ENCODE measurements around the gene SLC25A1. TPM values are rescaled to one million over a fixed set of nuclear protein-coding genes. Genes with fewer than 3 reads are reported as not detected.
A peak's percentile ranks its signal among the peaks of the same experiment; 100 is the strongest.

SLC25A1 gene
- total RNA-seq, 1 experiment from 2014 or later = 162 TPM

DNA sequence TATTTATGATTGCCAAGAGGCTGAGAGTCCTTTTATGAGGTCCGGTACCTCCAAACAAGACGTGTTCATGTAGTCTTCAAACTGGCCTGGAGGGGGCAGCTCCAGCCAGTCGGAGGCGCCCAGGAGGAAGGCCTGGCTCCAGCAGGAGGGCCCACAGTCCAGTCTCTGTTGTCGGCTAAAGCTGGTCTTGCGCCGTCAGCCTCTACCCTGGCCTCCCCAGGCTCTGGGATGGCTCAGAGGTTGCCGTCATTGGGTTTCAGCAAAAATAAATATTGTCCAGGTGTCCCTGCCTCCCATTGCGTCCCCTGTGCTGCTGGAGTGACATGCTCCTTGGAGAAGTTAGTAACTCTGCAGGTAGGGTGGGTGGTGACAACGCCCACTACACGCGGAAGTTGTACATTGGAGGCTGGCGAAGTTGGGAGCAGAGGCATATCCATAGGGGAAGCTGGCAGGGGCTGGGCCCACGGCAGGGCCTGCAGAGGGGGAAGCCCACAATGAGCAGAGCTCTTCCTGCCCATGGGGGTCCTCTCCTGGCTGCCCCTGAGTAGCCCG, 1.0 kb upstream of the SLC25A1 start:
- peak overlapping the region; percentile 81 for H3K27ac ChIP-seq (ENCODE audit: low read length)
- DNase-seq (ENCODE audit: low read depth, low spot score) (peak; percentile 43), ATAC-seq (peak; percentile 67)
- in situ Hi-C loops (cut with HindIII; ENCODE audit: low pct_unique_long_range_greater_than_20kb, low sequenced_read_pairs) (no loop called here), intact Hi-C loops (cut with micrococcal nuclease; ENCODE audit: unreplicated experiment) (no loop called here)
- no peaks in the 10 kb centered on the region for H3K27me3 ChIP-seq (ENCODE audit: control insufficient read depth, insufficient read depth, low read length)
- POLR2A ChIA-PET = interaction anchor here (0.6 kb wide), 1 partner anchor 156 kb away, joined by 7 read pairs; no protein-coding TSS in a partner anchor
- peak overlapping the region; percentile 66 to 70 for H3K4me3 ChIP-seq (ENCODE audit: low read depth in 2 of 2, low read length in 2 of 2)
- TF ChIP-seq, protein P1, sequence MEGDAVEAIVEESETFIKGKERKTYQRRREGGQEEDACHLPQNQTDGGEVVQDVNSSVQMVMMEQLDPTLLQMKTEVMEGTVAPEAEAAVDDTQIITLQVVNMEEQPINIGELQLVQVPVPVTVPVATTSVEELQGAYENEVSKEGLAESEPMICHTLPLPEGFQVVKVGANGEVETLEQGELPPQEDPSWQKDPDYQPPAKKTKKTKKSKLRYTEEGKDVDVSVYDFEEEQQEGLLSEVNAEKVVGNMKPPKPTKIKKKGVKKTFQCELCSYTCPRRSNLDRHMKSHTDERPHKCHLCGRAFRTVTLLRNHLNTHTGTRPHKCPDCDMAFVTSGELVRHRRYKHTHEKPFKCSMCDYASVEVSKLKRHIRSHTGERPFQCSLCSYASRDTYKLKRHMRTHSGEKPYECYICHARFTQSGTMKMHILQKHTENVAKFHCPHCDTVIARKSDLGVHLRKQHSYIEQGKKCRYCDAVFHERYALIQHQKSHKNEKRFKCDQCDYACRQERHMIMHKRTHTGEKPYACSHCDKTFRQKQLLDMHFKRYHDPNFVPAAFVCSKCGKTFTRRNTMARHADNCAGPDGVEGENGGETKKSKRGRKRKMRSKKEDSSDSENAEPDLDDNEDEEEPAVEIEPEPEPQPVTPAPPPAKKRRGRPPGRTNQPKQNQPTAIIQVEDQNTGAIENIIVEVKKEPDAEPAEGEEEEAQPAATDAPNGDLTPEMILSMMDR (IDR thresholded peaks at IDR 0.05) = peak; percentile 84
- TF ChIP-seq, protein P2, sequence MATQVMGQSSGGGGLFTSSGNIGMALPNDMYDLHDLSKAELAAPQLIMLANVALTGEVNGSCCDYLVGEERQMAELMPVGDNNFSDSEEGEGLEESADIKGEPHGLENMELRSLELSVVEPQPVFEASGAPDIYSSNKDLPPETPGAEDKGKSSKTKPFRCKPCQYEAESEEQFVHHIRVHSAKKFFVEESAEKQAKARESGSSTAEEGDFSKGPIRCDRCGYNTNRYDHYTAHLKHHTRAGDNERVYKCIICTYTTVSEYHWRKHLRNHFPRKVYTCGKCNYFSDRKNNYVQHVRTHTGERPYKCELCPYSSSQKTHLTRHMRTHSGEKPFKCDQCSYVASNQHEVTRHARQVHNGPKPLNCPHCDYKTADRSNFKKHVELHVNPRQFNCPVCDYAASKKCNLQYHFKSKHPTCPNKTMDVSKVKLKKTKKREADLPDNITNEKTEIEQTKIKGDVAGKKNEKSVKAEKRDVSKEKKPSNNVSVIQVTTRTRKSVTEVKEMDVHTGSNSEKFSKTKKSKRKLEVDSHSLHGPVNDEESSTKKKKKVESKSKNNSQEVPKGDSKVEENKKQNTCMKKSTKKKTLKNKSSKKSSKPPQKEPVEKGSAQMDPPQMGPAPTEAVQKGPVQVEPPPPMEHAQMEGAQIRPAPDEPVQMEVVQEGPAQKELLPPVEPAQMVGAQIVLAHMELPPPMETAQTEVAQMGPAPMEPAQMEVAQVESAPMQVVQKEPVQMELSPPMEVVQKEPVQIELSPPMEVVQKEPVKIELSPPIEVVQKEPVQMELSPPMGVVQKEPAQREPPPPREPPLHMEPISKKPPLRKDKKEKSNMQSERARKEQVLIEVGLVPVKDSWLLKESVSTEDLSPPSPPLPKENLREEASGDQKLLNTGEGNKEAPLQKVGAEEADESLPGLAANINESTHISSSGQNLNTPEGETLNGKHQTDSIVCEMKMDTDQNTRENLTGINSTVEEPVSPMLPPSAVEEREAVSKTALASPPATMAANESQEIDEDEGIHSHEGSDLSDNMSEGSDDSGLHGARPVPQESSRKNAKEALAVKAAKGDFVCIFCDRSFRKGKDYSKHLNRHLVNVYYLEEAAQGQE (IDR thresholded peaks at IDR 0.05; ENCODE audit: insufficient read depth in 1 of 2, low read depth in 2 of 2, low read length in 1 of 2) = no peak
- peaks cover 27% of the 10 kb centered on the region for H3K4me1 ChIP-seq (ENCODE audit: control insufficient read depth, insufficient read depth, low read length)
- no peaks in the 10 kb centered on the region for H3K9me3 ChIP-seq (ENCODE audit: control insufficient read depth, insufficient read depth, low read depth, low read length)
- H3K36me3 ChIP-seq (ENCODE audit: control insufficient read depth, insufficient read depth, low read length) = no peaks in the 10 kb centered on the region; the same call in 1 of the 2 replicates
- no TSS peak for BruUV-seq (replicated peaks)
- CTCF ChIA-PET = interaction anchor here (0.6 kb wide), 3 partner anchors 44 to 375 kb away, joined by 3 to 14 read pairs (median 7); no protein-coding TSS in a partner anchor

DNA sequence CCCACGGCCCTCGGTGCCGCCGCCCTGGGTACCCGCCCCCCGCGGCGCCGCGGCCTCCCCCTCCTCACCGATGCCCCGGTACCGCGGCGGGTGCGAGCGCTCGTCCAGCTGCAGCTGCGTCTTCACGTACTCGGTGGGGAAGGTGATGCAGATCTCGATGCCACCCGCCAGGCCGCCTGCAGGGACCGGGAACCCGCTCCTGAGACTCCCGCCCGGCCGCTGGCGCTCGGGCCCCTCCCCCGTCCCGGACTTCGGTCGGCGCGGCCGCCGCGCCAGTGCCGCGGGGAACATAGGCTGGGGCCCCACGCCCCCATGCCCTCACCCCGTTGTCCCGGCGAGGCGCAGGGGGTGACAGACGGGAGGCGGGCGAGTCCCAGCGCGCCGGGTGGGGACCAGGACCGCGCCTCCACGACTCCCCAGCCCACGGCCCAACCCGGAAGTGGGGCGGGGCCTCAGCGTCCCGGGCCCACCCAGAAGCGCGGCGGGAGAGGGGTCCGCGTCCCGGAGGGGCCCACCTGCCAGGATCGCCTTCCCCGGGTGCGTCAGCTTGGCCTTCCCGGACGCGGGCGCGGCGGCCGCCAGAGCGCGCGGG, 375 bp downstream of the SLC25A1 start:
- Histone ChIP-seq H3K36me3 (ENCODE audit: control insufficient read depth, insufficient read depth, low read length) (no peaks in the 10 kb centered on the region; the same call in 1 of the 2 replicates), H3K4me1 (ENCODE audit: control insufficient read depth, insufficient read depth, low read length) (peaks cover 39% of the 10 kb centered on the region), H3K4me3 (ENCODE audit: low read depth in 2 of 2, low read length in 2 of 2) (peak overlapping the region; percentile 57 to 66), H3K9me3 (ENCODE audit: control insufficient read depth, insufficient read depth, low read depth, low read length) (no peaks in the 10 kb centered on the region), H3K27me3 (ENCODE audit: control insufficient read depth, insufficient read depth, low read length) (no peaks in the 10 kb centered on the region), H3K27ac (ENCODE audit: low read length) (peak overlapping the region; percentile 74; the same call in 1 of the 2 replicates)
- BruUV-seq (replicated peaks) = no TSS peak
- in situ Hi-C loops (cut with HindIII; ENCODE audit: low pct_unique_long_range_greater_than_20kb, low sequenced_read_pairs) = no loop called here
- CTCF ChIA-PET = interaction anchor here (0.5 to 0.8 kb wide), 3 partner anchors 91 to 180 kb away, joined by 3 to 8 read pairs (median 4); no protein-coding TSS in a partner anchor
- intact Hi-C loops (cut with micrococcal nuclease; ENCODE audit: unreplicated experiment) = no loop called here
- POLR2A ChIA-PET = interaction anchor here (0.7 kb wide), 1 partner anchor 413 kb away, joined by 5 read pairs; no protein-coding TSS in a partner anchor
- TF ChIP-seq SIN3A (IDR thresholded peaks at IDR 0.05; ENCODE audit: borderline replicate concordance, insufficient read depth, low read depth, low read length) (0 out of 2 replicates have a peak, but pooled peaks have one; percentile 28), TCF7L2 (IDR thresholded peaks at IDR 0.05; ENCODE audit: low read depth, low read length) (no peak)
- DNase-seq (ENCODE audit: low read depth, low spot score) = no peak
- ATAC-seq = peak; percentile 42

All from Panc1 (cell line).